ENCODE measurements around the gene PSMD7.

Gene PSMD7

GRCh38 chr16:74297145-74297665 lies 591 bp downstream of the PSMD7 start:
- no peak for TF ChIP-seq CTCF (IDR thresholded peaks at IDR 0.05; ENCODE audit: insufficient read depth, low read length, poor library complexity, severe bottlenecking)
- Histone ChIP-seq H3K36me3 (ENCODE audit: control insufficient read depth, insufficient read depth, low read length) (peaks cover 6% of the 10 kb centered on the region), H3K27me3 (replicated peaks; ENCODE audit: control insufficient read depth, insufficient read depth, low read length) (no peaks in the 10 kb centered on the region), H3K4me3 (replicated peaks; ENCODE audit: low read depth, low read length) (peak overlapping the region; percentile 99)
- DNase-seq (ENCODE audit: extremely low read depth, insufficient read length): peak; percentile 25

GRCh38 chr16:74298104-74298503 lies 1.5 kb downstream of the PSMD7 start:
- Histone ChIP-seq H3K4me3 (replicated peaks; ENCODE audit: low read depth, low read length) (peak overlapping the region; percentile 99), H3K36me3 (ENCODE audit: control insufficient read depth, insufficient read depth, low read length) (peaks cover 11% of the 10 kb centered on the region), H3K27me3 (replicated peaks; ENCODE audit: control insufficient read depth, insufficient read depth, low read length) (no peaks in the 10 kb centered on the region)
- no peak for TF ChIP-seq CTCF (IDR thresholded peaks at IDR 0.05; ENCODE audit: insufficient read depth, low read length, poor library complexity, severe bottlenecking)
- no peak for DNase-seq (ENCODE audit: extremely low read depth, insufficient read length)

GRCh38 chr16:74302341-74302740 lies 5.7 kb downstream of the PSMD7 start:
- DNase-seq (ENCODE audit: extremely low read depth, insufficient read length): no peak
- TF ChIP-seq CTCF (IDR thresholded peaks at IDR 0.05; ENCODE audit: insufficient read depth, low read length, poor library complexity, severe bottlenecking): no peak
- Histone ChIP-seq H3K36me3 (ENCODE audit: control insufficient read depth, insufficient read depth, low read length) (peaks cover 24% of the 10 kb centered on the region), H3K4me3 (replicated peaks; ENCODE audit: low read depth, low read length) (no peak overlapping the region), H3K27me3 (replicated peaks; ENCODE audit: control insufficient read depth, insufficient read depth, low read length) (no peaks in the 10 kb centered on the region)

GRCh38 chr16:74304164-74304834 lies 7.7 kb downstream of the PSMD7 start:
- Histone ChIP-seq H3K4me3 (replicated peaks; ENCODE audit: low read depth, low read length) (no peak overlapping the region), H3K27me3 (replicated peaks; ENCODE audit: control insufficient read depth, insufficient read depth, low read length) (no peaks in the 10 kb centered on the region), H3K36me3 (ENCODE audit: control insufficient read depth, insufficient read depth, low read length) (peaks cover 26% of the 10 kb centered on the region)
- DNase-seq (ENCODE audit: extremely low read depth, insufficient read length): no peak
- peak; percentile 40 for TF ChIP-seq CTCF (IDR thresholded peaks at IDR 0.05; ENCODE audit: insufficient read depth, low read length, poor library complexity, severe bottlenecking)

GRCh38 chr16:74304835-74305176 lies 8.2 kb downstream of the PSMD7 start:
- Histone ChIP-seq H3K27me3 (replicated peaks; ENCODE audit: control insufficient read depth, insufficient read depth, low read length) (no peaks in the 10 kb centered on the region), H3K4me3 (replicated peaks; ENCODE audit: low read depth, low read length) (no peak overlapping the region), H3K36me3 (ENCODE audit: control insufficient read depth, insufficient read depth, low read length) (peaks cover 26% of the 10 kb centered on the region)
- no peak for TF ChIP-seq CTCF (IDR thresholded peaks at IDR 0.05; ENCODE audit: insufficient read depth, low read length, poor library complexity, severe bottlenecking)
- DNase-seq (ENCODE audit: extremely low read depth, insufficient read length): no peak
